ENCODE data around the gene ZFY.

ZFY gene

DNA sequence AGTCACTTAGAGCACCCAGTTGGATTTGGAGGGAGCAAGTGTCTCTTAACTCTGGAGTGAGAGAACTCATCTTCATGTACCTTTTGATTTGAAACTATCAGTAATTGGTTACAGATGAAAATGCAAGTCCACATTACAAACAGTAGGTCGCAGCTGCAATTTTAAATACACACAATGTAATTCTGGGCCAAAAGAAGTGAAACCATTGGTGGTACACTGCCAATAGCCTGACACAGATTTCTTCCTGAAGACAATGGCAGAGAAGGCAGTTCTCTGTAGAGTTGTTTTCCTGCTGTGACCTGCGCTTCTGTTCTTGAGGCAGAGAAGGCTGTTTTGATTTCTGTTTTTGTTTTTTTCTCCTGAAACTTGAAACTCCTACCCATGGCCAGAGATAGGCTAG lies 86.0 kb downstream of the ZFY start:
- no peak for TF ChIP-seq CTCF (IDR thresholded peaks at IDR 0.05; ENCODE audit: low read depth, low read length)
- no peak for DNase-seq (ENCODE audit: extremely low read depth, low read depth)

GRCh38 chrY:3023606-3024005 lies 88.4 kb downstream of the ZFY start:
- no peak for DNase-seq (ENCODE audit: extremely low read depth, low read depth)
- TF ChIP-seq CTCF (IDR thresholded peaks at IDR 0.05; ENCODE audit: low read depth, low read length), result no peak

- DNase-seq (ENCODE audit: extremely low read depth, low read depth), result no peak
- TF ChIP-seq CTCF (IDR thresholded peaks at IDR 0.05; ENCODE audit: low read depth, low read length), result no peak
These were observed 90.2 kb downstream of the ZFY start for GRCh38 chrY:3025357-3025756.

Data from AG09319 (cell line).